22Rv1 (cell line): Measurements from ENCODE around the gene MFSD6.

Source experiments
- CTCF ChIP-seq: fragments of 450-650 bp; IDR thresholded peaks from 2 replicates; pipeline ENCODE4 v1.5.1; 2017; ENCODE audit warnings: mild to moderate bottlenecking
- ZFX ChIP-seq: fragments of 450-650 bp; IDR thresholded peaks from 2 replicates; pipeline ENCODE4 v1.6.1; 2017; ENCODE audit warnings: antibody characterized with exemption, borderline replicate concordance

- TF ChIP-seq CTCF (no peak), ZFX (no peak)
These were observed 33.4 kb downstream of the MFSD6 start for GRCh38 chr2:190441564-190441963.
